GM20431 (cell line): ENCODE results near the gene TMEM59.
"Not testable (repeated sequence)": the region's sequence is repeated elsewhere in the genome, so short reads cannot be mapped to it uniquely, and the experiment has no call there.

Experiments used
- in situ Hi-C: fragments of 300-500 bp; cut with MseI, MboI; formaldehyde crosslinking; loops from one replicate; pipeline ENCODE4 v1.15.0; 2020; ENCODE audit warnings: low sequenced_read_pairs; ENCODE audit not compliant: unreplicated experiment

Gene TMEM59

GRCh38 chr1:54014009-54014629 lies 38.9 kb downstream of the TMEM59 start:
- in situ Hi-C loops = no loop called here

GRCh38 chr1:54013393-54014008 lies 39.5 kb downstream of the TMEM59 start:
- in situ Hi-C loops = no loop called here

- in situ Hi-C loops = no loop called here
These were observed 40.1 kb downstream of the TMEM59 start for GRCh38 chr1:54012863-54013262.

- in situ Hi-C loops = no loop called here
These were observed 41.0 kb downstream of the TMEM59 start for GRCh38 chr1:54012008-54012325.

GRCh38 chr1:54011316-54012007 lies 41.5 kb downstream of the TMEM59 start:
- in situ Hi-C loops = no loop called here

- in situ Hi-C loops = no loop called here
These were observed 42.4 kb downstream of the TMEM59 start for GRCh38 chr1:54010415-54011117.

GRCh38 chr1:54009406-54009805 lies 43.6 kb downstream of the TMEM59 start:
- in situ Hi-C loops = no loop called here

GRCh38 chr1:54008876-54009275 lies 44.1 kb downstream of the TMEM59 start:
- in situ Hi-C loops = no loop called here

- in situ Hi-C loops = no loop called here
These were observed 45.4 kb downstream of the TMEM59 start for GRCh38 chr1:54007613-54008012.

- in situ Hi-C loops = no loop called here
These were observed 46.5 kb downstream of the TMEM59 start for GRCh38 chr1:54006508-54006907.

- in situ Hi-C loops = no loop called here
These were observed 48.4 kb downstream of the TMEM59 start for GRCh38 chr1:54004481-54005049.

GRCh38 chr1:54003750-54004480 lies 49.1 kb downstream of the TMEM59 start:
- in situ Hi-C loops = not testable (repeated sequence)

GRCh38 chr1:54003249-54003646 lies 49.8 kb downstream of the TMEM59 start:
- in situ Hi-C loops = no loop called here

- in situ Hi-C loops = no loop called here
These were observed 50.3 kb downstream of the TMEM59 start for GRCh38 chr1:54002544-54003248.

- in situ Hi-C loops = no loop called here
These were observed 51.4 kb downstream of the TMEM59 start for GRCh38 chr1:54001591-54001990.

GRCh38 chr1:53999920-54000319 lies 53.1 kb downstream of the TMEM59 start:
- in situ Hi-C loops = no loop called here

- in situ Hi-C loops = no loop called here
These were observed 54.8 kb downstream of the TMEM59 start for GRCh38 chr1:53998223-53998622.

- in situ Hi-C loops = no loop called here
These were observed 57.3 kb downstream of the TMEM59 start for GRCh38 chr1:53995683-53996082.

GRCh38 chr1:53994516-53994915 lies 58.5 kb downstream of the TMEM59 start:
- in situ Hi-C loops = not testable (repeated sequence)
